NCI-H526 treated with DMSO at 0.1 percent for 48 hours (cell line): ENCODE measurements around the gene RAB40AL.
"Not testable (repeated sequence)": the region's sequence is repeated elsewhere in the genome, so short reads cannot be mapped to it uniquely, and the experiment has no call there.

Experiments
- DNase-seq: peaks from one replicate; lab custom pipeline; 2025; lab: John Stamatoyannopoulos, UW

The RAB40AL gene

GRCh38 chrX:102936972-102937371, at the start of gene RAB40AL:
TSS of gene RAB40AL (plus strand) at chrX:102937272. CDS start at chrX:102937319, 47 bp downstream.
- DNase-seq: not testable (repeated sequence)

DNA sequence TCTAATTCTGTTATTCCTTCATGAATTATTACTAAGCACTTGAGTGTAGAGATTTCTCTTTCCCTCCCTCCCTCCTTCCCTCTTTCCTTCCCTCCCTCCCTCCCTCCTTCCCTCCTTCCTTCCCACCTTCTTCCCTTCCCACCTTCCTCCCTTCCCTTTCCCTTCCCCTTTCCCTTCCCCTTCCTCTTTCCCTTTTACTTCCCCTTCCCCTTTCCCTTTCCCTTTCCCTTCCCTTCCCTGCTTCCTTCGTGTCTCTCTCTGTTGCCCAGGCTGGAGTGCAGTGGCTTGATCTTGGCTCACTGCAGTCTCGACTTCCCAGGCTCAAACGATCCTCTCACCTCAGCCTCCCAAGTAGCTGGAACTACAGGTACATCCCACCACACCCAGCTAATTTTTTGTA, 49.4 kb upstream of the RAB40AL start:
- DNase-seq: no peak

DNA sequence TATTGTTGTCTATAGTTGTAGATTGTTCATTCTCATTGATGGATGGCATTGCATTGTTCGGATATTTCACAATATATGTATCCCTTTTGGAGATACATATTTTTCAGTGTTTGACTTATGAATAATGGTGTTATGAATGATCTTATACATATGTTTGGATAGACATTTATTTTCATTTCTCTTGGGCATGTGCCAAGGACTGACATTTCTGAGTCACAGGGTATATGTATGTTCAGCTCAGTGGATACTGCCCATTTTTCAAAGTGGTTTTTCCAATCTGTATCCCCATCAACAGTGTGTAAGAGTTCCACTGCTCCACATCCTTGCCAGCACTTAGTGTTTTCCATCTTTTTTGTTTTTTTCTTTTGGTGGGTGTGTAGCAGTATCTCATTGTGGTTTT, 45.0 kb upstream of the RAB40AL start:
- DNase-seq: no peak

DNA sequence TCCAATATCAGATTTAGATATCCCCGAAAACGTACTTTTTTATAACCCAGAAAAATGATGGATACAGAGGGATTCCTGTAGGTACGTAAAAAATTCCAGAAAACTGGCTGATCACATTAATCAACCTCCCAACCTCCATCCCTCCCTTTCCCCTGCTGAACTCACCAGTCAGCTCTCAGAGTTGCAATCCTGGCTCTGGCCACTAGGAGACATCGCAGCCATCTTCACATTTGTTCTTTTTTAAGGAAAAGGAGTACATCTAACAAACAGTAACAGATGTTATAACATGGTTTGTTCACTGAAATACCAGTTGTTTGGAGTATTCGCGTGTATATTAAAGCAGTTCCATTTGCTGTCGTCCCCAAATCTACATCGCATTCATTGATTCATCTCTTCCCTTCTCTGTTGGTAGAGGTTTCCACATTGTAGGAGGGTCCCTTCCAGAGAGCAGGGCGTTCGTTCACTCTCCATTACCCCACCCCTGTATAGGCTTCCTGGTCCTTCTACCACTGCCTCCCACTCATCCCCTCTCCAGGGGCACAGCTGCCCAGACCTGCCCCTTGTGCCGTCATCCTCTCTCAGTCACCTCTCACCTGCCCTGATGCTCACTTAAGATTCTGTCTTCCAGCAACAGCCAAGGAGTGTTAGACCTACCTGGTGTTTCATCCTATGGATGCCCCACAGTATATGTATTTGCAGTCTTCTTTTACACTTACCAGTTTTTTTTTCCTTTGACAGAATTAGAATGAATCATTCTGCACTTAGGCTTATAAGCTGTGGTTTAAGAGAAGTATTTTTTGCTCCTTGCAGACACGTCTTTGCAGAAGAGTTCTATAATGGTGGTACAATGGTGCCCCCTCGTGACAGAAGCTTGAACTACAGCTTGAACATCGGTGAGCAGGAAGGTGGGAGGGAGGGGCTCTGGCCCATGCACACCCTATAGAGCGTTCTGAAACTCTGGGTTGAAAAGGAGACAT, 36.8 kb upstream of the RAB40AL start:
- DNase-seq: peak; percentile 27

GRCh38 chrX:102902355-102902754, 34.7 kb upstream of the RAB40AL start:
- no peak for DNase-seq

DNA sequence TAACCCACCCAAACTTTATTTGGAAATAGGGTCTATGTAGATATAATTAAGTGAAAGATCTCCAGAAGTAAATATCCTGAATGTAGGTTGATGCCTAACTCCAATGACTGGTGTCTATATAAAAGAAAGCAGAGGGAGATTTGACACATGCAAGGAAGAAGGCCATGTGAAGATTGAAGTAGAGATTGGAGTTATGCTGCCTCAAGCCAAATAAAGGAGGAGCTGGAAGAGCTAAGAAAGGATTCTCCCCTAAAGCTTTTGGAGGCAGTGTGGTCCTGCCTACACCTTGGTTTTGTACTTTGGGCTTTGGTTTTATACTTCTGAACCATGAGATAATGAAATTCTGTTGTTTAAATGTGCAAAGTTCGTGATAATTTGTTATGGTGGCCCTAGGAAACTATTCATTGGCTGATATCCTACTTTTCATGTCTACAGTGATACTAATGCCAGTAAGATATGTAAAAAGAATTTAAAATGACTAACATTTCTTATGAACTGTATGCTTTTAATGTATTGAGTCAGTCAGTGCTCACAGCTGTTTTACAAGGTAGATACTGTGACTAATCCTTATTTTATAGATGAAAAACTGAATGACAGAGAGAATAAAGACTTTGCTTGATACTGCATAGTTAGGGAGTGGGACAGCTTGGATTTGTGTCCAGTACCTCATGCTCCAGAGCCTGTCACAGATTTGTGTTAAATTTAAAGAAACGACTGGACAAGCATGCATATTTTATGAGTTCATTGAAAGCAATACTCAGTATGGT, 5.9 kb upstream of the RAB40AL start:
- no peak for DNase-seq

DNA sequence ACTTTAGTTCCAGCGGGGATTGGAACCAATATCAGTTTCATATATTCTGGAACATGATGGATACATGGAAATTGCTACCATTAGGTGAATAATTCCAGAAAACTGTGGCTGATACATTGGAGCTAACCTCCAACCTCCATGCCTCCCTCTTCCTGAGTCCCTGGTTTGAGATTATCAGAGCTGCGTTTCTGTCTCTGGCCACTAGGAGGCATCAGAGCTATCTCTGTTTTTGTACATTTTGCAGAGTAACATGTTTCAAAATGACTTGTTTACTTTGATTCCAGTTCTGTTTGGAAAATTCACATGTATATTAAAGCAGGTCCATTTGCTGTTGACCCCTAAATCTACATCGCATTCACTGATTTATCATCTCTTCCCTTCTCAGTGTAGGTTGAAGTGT, 2.4 kb upstream of the RAB40AL start:
- no peak for DNase-seq

DNA sequence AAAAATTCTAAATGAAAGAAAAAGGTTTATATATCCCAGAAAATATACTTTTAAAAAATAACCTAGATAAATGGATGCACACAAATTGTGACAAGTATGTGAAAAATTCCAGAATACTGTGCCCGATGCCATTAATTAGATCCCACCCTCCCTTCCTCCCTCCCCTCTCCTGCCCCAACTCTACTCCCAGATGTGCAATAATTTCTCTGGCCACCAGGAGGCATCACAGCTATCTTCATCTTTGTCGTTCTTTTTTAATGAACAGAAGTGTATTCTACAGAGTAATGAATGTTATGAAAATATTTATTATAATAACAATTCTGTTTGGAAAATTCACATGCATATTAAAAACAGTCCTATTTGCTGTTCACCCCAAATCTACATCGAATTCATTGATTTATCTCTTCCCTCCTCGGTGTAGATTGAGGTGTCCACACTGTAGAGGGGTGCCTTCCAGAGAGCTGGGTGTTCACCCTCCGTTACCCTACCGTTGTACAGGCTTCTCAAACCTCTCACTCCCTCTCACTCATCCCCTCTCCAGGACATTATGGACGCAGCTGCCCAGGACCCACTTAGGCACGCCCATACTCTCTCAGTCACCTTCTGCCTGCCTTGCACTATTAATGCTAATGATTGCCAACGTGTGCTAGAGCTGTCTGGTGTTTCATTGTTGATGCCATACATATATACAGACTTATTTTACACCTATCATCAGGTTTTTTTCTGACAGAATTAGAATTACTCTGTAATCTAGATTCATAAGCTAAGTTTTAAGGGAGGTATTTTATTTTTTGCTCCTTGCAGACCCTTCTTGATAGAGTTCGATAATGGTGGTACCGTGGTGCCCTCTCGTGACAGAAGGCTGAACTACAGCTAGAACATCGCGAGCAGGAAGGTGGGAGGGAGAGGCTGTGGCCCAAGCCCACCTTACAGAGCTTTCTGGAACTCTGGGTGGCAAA, 14.1 kb downstream of the RAB40AL start:
- DNase-seq: peak; percentile 23

- DNase-seq: no peak
Observed at GRCh38 chrX:102957751-102958150, 20.7 kb downstream of the RAB40AL start.

DNA sequence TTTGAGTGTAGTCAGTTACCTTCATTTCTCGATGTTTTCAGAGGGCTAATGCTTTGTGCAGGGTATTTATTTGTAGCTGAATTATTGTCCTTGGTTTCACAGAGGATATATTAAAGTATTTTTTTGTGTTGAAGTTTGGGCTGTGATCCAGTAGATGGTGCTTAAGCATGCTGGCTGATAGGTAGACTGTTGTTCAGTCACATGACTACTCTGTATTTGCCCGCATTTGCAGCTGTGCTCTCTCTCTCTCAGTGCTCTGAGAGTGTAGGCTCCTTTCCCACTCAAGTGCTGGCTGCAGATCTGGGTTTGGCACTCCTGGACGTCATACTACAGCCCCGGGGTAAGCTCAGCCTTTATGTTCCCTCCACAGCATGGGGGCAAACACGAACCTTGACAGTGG, 21.7 kb downstream of the RAB40AL start:
- DNase-seq: no peak

GRCh38 chrX:102959471-102959870, 22.4 kb downstream of the RAB40AL start:
- no peak for DNase-seq

- DNase-seq: no peak
Observed at GRCh38 chrX:102963955-102964354, 26.9 kb downstream of the RAB40AL start.

- no peak for DNase-seq
Observed at GRCh38 chrX:102964940-102965339, 27.9 kb downstream of the RAB40AL start.

- DNase-seq: peak; percentile 45
Observed at GRCh38 chrX:102966701-102967100, 29.6 kb downstream of the RAB40AL start.

DNA sequence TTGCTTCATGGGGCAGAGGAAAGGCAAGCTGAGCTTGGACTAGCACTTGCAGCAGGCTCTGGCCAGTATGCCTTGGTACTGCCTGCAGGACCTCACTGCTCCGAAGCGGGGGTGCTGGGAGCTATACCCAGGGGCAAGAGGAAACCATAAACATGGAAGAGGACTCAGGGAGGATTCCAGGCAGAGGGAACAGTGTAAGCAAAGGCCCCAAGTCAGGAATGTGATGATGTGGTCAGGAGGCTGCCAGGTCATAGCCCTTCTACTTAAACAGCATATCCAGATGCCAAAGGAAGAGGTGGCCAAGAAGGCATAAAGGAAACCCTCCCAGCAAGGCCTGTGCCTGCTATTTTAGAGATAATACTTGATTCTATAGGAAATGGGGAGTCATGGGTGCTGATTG, 31.1 kb downstream of the RAB40AL start:
- DNase-seq: no peak

DNA sequence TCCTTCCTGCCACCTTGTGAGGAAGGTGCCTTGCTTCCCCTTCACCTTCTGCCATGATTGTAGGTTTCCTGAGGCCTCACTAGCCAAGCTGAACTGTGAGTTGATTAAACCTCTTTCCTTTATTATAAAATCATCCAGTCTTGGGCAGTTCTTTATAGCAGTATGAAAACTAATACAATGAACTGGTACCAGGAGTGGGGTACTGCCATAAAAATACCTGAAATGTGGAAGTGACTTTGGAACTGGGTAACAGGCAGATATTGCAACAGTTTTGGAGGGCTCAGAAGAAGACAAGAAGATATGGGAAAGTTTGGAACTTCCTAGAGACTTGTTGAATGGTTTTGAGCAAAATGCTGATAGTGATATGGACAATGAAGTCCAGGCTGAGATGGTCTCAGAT, 34.5 kb downstream of the RAB40AL start:
- not testable (repeated sequence) for DNase-seq

GRCh38 chrX:102975016-102975415, 37.9 kb downstream of the RAB40AL start:
- DNase-seq: no peak

DNA sequence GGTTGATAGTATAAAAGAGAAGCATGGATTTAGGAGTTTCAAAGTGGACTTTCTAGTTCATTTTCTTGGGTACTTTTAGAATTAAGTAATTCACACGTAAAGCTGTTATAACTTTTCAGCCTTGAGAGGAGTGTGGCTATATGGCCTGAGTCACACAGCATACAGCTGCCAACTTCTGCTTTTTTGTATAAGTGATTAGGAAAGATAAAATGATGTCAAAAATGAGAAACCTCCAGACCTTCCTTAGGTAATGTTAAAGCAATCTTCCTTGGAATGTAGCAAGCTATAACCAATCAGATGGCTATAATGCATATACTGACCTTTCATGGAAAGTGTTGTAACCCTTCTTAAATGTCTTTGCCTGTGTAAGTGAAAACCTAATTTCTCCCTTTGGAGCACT, 39.2 kb downstream of the RAB40AL start:
- no peak for DNase-seq

DNA sequence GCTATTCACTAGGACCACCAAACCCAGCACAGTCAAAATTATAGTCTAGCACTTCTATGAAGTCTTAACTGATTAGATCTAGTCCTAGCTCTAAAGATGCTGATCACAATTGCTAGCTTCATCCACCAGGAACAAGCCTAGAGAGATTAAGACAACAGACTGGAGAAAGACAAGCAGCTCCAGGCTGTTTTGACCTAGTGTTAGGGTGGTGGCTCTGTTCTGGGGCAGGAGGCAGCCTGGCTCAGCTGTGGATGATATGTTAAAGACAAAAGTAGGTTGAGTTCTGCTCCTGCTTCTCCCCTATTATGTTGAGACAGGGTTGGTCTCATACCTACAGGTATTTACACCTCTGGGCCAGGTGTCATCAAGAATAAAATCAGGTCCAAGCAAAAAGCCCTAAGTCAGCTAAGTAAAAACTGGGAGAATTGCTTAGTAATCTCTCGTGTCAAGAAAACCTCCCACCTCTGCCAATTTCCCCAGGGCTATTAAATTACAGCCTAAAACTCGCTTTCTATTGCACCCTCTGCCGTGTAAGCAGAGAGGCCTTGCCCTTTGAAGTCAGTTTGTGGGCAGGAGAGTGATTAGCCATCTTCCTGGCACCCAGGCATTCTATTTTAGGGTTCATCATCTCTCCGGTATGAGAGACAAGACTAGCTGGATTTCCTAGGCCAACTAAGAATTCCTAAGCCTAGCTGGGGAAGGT, 39.9 kb downstream of the RAB40AL start:
- no peak for DNase-seq

DNA sequence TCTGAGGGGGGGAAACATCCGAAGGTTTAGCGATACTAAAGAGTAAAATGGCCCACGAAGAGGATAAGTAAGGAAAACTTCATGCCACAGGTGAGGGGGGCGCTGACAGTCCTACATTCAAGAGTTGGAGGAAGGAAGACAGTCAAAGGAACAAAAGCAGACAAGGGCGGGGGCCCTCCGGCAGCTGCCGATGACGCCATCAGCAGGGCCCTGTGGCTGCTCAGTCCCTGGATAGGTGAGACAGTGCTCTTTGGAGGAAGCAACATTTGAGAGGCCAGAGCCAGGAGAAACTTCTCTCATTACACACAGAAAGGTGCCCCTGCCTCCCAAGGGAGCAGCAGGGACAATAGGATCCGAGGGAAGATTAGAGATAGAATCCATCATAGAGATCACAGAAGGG, 41.5 kb downstream of the RAB40AL start:
- no peak for DNase-seq

DNA sequence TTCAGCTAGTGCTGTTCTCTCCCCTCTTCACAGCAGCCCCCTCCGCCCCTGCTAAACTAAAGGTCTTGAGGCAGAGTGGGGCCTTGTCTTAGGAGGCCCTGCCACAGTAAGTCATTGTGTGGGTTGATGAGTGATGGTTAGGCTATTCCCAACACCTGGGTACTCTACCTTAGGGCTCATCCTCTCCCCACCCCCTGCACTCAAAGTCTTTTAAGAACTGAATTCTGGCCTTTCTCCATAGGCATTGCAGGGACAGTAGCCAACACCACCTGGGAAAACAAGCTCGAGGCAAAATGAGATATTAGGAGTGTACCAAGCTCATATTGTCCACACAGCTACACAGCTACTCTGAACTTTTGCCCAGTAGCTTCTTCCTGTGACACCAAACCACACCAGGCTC, 42.5 kb downstream of the RAB40AL start:
- DNase-seq: no peak
